SK-N-SH (cell line): Measurements from ENCODE around the gene ZNF121. TPM values are rescaled to one million over a fixed set of nuclear protein-coding genes. Genes with fewer than 3 reads are reported as not detected.
"Not testable (repeated sequence)": the region's sequence is repeated elsewhere in the genome, so short reads cannot be mapped to it uniquely, and the experiment has no call there.

Experiments used
- CTCF ChIA-PET: fragments of 300-600, 350-600 bp; formaldehyde crosslinking; extraction: SDS; loops from one replicate; lab custom pipeline; 2021; lab: Yijun Ruan, JAX
- POLR2A ChIA-PET: fragments of 350-600 bp; sonication (Branson Sonifier 250); formaldehyde crosslinking; extraction: SDS; loops from one replicate; lab custom pipeline; 2020; ENCODE audit warnings: antibody characterized with exemption, inconsistent platforms; lab: Yijun Ruan, JAX
- DNase-seq: peaks from one replicate; pipeline ENCODE4 v3.0.0; 2012
- H2AFZ ChIP-seq: fragments of 200-600 bp; sonication (generic); 2 replicates; pipeline ENCODE4 v1.8.1; 2016; ENCODE audit warnings: antibody characterized with exemption, mild to moderate bottlenecking, low read depth
- H3F3A ChIP-seq: fragments of 200-600 bp; sonication (generic); replicated peaks from 2 replicates; pipeline ENCODE3; 2016; ENCODE audit warnings: antibody characterized with exemption, mild to moderate bottlenecking; ENCODE audit not compliant: insufficient read depth
- H3K27ac ChIP-seq, 2 experiments: fragments of 200-500 bp in 1 of 2; fragments of 200-600 bp in 1 of 2; sonication (Bioruptor generic) in 1 of 2; sonication (generic), shearing (Covaris generic) in 1 of 2; 2 replicates each; pipeline versions ENCODE4 v1.5.1 to v1.6.1; 2014 to 2016; ENCODE audit warnings: low read depth in 2 of 2, inconsistent platforms in 1 of 2, low read length in 1 of 2, mild to moderate bottlenecking in 1 of 2, mixed read lengths in 1 of 2
- H3K27me3 ChIP-seq: fragments of 200-600 bp; sonication (generic), shearing (Covaris generic); 2 replicates; pipeline ENCODE4 v1.6.1; 2016; ENCODE audit warnings: mixed run types; ENCODE audit not compliant: insufficient read depth
- H3K36me3 ChIP-seq, 2 experiments: fragments of 200-500 bp in 1 of 2; fragments of 200-600 bp in 1 of 2; sonication (Bioruptor generic) in 1 of 2; sonication (generic) in 1 of 2; replicated peaks in 1 of 2; 2 replicates each; pipeline versions ENCODE3 to v1.5.1; 2014 to 2016; ENCODE audit warnings: low read length in 1 of 2, mild to moderate bottlenecking in 1 of 2; ENCODE audit not compliant: insufficient read depth in 2 of 2, control insufficient read depth in 1 of 2
- H3K4me1 ChIP-seq, 2 experiments: fragments of 200-500 bp in 1 of 2; fragments of 200-600 bp in 1 of 2; sonication (Bioruptor generic) in 1 of 2; sonication (generic), shearing (Covaris generic) in 1 of 2; 2 replicates each; pipeline versions ENCODE4 v1.5.1 to v1.6.1; 2014 to 2016; ENCODE audit warnings: low read depth in 1 of 2, low read length in 1 of 2, mixed run types in 1 of 2; ENCODE audit not compliant: insufficient read depth in 2 of 2, control insufficient read depth in 1 of 2
- H3K4me2 ChIP-seq: fragments of 200-600 bp; sonication (generic), shearing (Covaris generic); 2 replicates; pipeline ENCODE4 v1.6.1; 2017; ENCODE audit warnings: mixed run types
- H3K4me3 ChIP-seq, 2 experiments: fragments of 200-500 bp in 1 of 2; fragments of 200-600 bp in 1 of 2; sonication (Bioruptor generic) in 1 of 2; sonication (generic), shearing (Covaris generic) in 1 of 2; 2 replicates each; pipeline versions ENCODE4 v1.5.1 to v1.8.1; 2014 to 2016; ENCODE audit warnings: low read depth in 2 of 2, inconsistent platforms in 1 of 2, low read length in 1 of 2, mild to moderate bottlenecking in 1 of 2, mixed read lengths in 1 of 2, moderate library complexity in 1 of 2
- H3K79me2 ChIP-seq: fragments of 200-600 bp; sonication (generic); 2 replicates; pipeline ENCODE4 v1.8.1; 2017; ENCODE audit warnings: mild to moderate bottlenecking; ENCODE audit not compliant: insufficient read depth
- H3K9ac ChIP-seq: fragments of 200-600 bp; sonication (generic); 2 replicates; pipeline ENCODE4 v1.6.1; 2017; ENCODE audit warnings: mixed run types
- H3K9me2 ChIP-seq: fragments of 200-600 bp; sonication (generic); 2 replicates; pipeline ENCODE4 v1.6.1; 2017; ENCODE audit warnings: mixed run types
- H3K9me3 ChIP-seq: fragments of 200-600 bp; sonication (generic); 2 replicates; pipeline ENCODE4 v1.6.1; 2017; ENCODE audit warnings: mixed run types, mild to moderate bottlenecking, moderate library complexity
- H4K20me1 ChIP-seq: fragments of 200-600 bp; sonication (generic); 2 replicates; pipeline ENCODE4 v1.6.1; 2017; ENCODE audit warnings: mild to moderate bottlenecking, mixed run types; ENCODE audit not compliant: insufficient read depth
- ELF1 ChIP-seq: IDR thresholded peaks from 2 replicates; pipeline ENCODE4 v1.4.0; 2012
- MXI1 ChIP-seq: IDR thresholded peaks from 2 replicates; pipeline ENCODE4 v1.6.1; 2012; ENCODE audit warnings: mild to moderate bottlenecking, low read depth, low read length, improper control_type of control experiment
- POLR2AphosphoS5 ChIP-seq: IDR thresholded peaks from 2 replicates; pipeline ENCODE4 v1.6.1; 2012; ENCODE audit warnings: low read depth, low read length
- RFX5 ChIP-seq: IDR thresholded peaks from 2 replicates; pipeline ENCODE4 v1.6.1; 2012; ENCODE audit warnings: mild to moderate bottlenecking, improper control_type of control experiment, low read length
- RXRA ChIP-seq: IDR thresholded peaks from 2 replicates; pipeline ENCODE4 v1.4.0; 2012; ENCODE audit warnings: low read depth, mild to moderate bottlenecking, borderline replicate concordance
- TAF1 ChIP-seq: IDR thresholded peaks from 2 replicates; pipeline ENCODE4 v1.6.1; 2012; ENCODE audit warnings: low read depth, mild to moderate bottlenecking, low read length, moderate library complexity, borderline replicate concordance
- YY1 ChIP-seq: IDR thresholded peaks from 2 replicates; pipeline ENCODE4 v1.4.0; 2012; ENCODE audit warnings: low read depth, mild to moderate bottlenecking
- WGBS: methylation state at CpG from one replicate; pipeline ENCODE4 v1.1.6; 2017; ENCODE audit warnings: low lambda C conversion rate; 5-methylcytosine and 5-hydroxymethylcytosine counted together
- polyA plus RNA-seq, 3 experiments: library from polyadenylated mRNA; depleted of rRNA; stranded (reverse); fragments of >200 nt; gene quantifications; 2 replicates each; pipeline ENCODE4 v1.2.3, GENCODE V29; 2012
- TF ChIP-seq, protein P1 (sequence below): IDR thresholded peaks from 2 replicates; pipeline ENCODE4 v1.4.0; 2012; ENCODE audit warnings: low read depth, borderline replicate concordance
- TF ChIP-seq, protein P2 (sequence below): fragments of 200-600 bp; sonication (generic); IDR thresholded peaks from 2 replicates; pipeline ENCODE4 v1.6.1; 2017; ENCODE audit warnings: antibody characterized with exemption, mild to moderate bottlenecking, moderate library complexity

ZNF121 gene
- polyA plus RNA-seq, 1 of the 3 experiments (the other 2 are of a cell fraction): 1.8 TPM

DNA sequence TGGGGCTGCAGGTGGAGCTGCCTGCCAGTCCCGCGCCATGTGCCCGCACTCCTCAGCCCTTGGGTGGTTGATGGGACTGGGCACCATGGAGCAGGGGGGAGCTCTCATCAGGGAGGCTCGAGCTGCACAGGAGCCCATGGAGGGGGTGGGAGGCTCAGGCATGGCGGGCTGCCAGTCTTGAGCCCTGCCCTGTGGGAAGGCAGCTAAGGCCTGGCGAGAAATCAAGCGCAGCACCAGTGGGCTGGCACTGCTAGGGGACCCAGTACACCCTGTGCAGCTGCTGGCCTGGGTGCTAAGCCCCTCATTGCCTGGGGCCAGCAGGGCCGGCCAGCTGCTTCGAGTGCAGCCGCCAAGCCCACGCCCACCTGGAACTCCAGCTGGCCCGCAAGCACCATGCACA is 43.0 kb downstream of the ZNF121 start:
- POLR2A ChIA-PET, H3K4me2 ChIP-seq, H2AFZ ChIP-seq, H3K9me3 ChIP-seq, H3F3A ChIP-seq, H3K4me3 ChIP-seq, H3K27me3 ChIP-seq, CTCF ChIA-PET, H3K36me3 ChIP-seq, H3K9ac ChIP-seq, H4K20me1 ChIP-seq, H3K9me2 ChIP-seq, DNase-seq, H3K4me1 ChIP-seq, H3K27ac ChIP-seq: not testable (repeated sequence)
- H3K79me2 ChIP-seq: peaks cover 21% of the 10 kb centered on the region
- WGBS: 20% methylated on average over 1 of the region's 12 CpGs

DNA sequence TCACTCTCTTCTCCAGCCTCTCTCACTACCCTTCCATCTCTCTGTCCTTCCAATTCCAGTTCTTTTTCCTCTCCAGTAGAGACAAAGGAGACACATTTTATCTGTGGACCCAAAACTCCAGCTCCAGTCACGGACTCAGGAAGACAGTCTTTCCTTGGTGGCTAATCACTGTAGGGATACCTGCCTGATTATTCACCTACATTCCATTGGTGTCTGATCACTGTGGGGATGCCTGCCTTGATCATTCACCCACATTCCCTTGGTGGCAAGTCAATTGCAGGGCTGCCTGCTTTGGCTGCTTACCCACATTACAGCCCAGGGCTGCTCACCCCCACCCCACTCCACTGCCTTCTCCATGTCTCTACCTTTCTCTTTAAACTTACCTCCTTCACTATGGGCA is 44.4 kb downstream of the ZNF121 start:
- Histone ChIP-seq H3K79me2 (peaks cover 25% of the 10 kb centered on the region), H3K36me3 (peaks cover 11 to 18% of the 10 kb centered on the region in 2 experiments)
- CTCF ChIA-PET, H3K9me3 ChIP-seq, H3K27ac ChIP-seq, H3K9me2 ChIP-seq, H4K20me1 ChIP-seq, H3K9ac ChIP-seq, H3K4me2 ChIP-seq, H3F3A ChIP-seq, POLR2A ChIA-PET, H3K4me1 ChIP-seq, H3K4me3 ChIP-seq, DNase-seq, H2AFZ ChIP-seq, H3K27me3 ChIP-seq: not testable (repeated sequence)
- WGBS: 60% methylated on average over 1 of the region's 1 CpG

DNA sequence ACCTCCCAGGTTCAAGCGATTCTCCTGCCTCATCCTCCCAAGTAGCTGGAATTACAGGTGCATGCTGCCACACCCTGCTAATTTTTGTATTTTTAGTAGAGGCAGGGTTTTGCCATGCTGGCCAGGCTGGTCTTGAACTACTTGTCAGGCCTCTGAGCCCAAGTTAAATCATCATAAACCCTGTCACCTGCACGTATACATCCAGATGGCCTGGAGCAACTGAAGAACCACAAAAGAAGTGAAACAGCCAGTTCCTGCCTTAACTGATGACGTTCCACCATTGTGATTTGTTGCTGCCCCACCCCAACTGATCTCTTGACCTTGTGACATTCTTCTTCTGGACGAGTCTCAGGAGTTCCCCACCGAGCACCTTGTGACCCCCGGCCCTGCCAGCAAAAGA is 45.1 kb downstream of the ZNF121 start:
- peak overlapping the region in 1 of 2 experiments; percentile 83; a peak in 1 of 4 replicates for H3K27ac ChIP-seq
- H3K9me3 ChIP-seq, H3K9ac ChIP-seq, H3K9me2 ChIP-seq, H3K27me3 ChIP-seq, H4K20me1 ChIP-seq, POLR2A ChIA-PET, H3F3A ChIP-seq, CTCF ChIA-PET, DNase-seq, H3K4me1 ChIP-seq: not testable (repeated sequence)
- peaks cover 11 to 25% of the 10 kb centered on the region in 2 experiments for H3K36me3 ChIP-seq
- peak overlapping the region; percentile 73; the same call in 1 of the 2 replicates for H3K4me2 ChIP-seq
- H3K4me3 ChIP-seq: peak overlapping the region in 1 of 2 experiments; percentile 86; a peak in 2 of 4 replicates
- peak overlapping the region; percentile 97 for H2AFZ ChIP-seq
- peaks cover 25% of the 10 kb centered on the region for H3K79me2 ChIP-seq
- 68% methylated on average over 6 of the region's 6 CpGs for WGBS

DNA sequence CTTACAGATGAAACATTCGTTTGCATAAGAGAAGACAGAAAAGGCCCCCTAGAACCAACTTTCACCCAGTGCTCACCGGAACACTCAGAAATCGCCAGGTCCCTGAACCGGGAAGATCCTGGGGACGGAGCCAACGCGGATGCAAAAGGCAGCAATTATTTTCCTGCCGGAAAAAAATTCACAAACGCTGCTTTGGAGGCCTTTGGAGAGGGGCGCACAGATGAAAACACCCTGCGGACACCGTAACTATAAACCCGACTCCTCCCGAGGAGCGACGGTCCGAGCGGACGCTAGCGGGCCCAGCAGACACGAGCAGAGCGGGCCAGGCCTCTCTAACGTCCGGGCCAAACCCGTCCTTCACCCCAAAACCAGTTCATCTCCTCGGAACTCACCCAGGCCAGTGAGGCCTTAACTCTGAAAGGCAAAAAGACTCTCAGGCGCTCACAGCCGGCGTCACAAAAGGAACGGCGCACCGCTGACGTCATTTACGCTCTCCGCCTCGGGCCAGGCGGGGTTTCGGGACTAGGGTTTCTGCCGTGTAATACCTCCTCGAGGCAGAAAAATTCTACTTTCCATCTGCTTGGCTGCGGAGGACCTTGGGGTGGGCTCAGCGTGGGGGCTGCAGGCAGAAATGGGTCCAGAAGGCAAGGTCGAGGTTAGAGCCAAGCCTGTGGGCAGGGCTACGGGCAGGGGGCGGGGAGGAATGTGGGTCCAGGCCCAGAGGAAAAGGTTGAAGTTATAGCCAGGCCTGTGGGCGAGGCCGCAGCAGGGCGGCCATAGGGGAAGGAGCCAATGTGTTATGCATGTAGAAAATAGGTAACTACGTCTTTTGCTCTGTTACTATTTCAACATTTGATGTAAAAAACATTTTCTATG is 45.9 kb downstream of the ZNF121 start, which contains the start of gene ZNF426:
TSS of gene ZNF426 (minus strand) at position 463 of the 876 bp plus-strand sequence. CDS start 2,413 bp downstream, outside the sequence.
- H3K4me3 ChIP-seq: peak within 1 kb of the TSS; percentile 81 to 86
- H3K4me2 ChIP-seq: peak within 1 kb of the TSS; percentile 73
- no peaks in the 10 kb centered on the region for H3K4me1 ChIP-seq
- WGBS: 8% methylated on average over 29 of the region's 49 CpGs
- H3K27ac ChIP-seq: peak within 1 kb of the TSS; percentile 83 to 91
- H3K79me2 ChIP-seq: peaks cover 25% of the 10 kb centered on the region
- ChIA-PET POLR2A (no interaction called here), CTCF (interaction anchor here (0.5 to 1.1 kb wide), 2 partner anchors 68 to 333 kb away, joined by 3 read pairs; no protein-coding TSS in a partner anchor)
- peak within 1 kb of the TSS; percentile 93 for H3K9ac ChIP-seq
- peaks cover 17 to 33% of the 10 kb centered on the region in 2 experiments for H3K36me3 ChIP-seq
- H3F3A ChIP-seq: no peaks in the 10 kb centered on the region
- no peaks in the 10 kb centered on the region for H3K9me3 ChIP-seq
- H2AFZ ChIP-seq: peak within 1 kb of the TSS; percentile 97
- H3K9me2 ChIP-seq: no peaks in the 10 kb centered on the region
- no peaks in the 10 kb centered on the region for H4K20me1 ChIP-seq
- DNase-seq: peak; percentile 88
- H3K27me3 ChIP-seq: no peaks in the 10 kb centered on the region
- TF ChIP-seq TAF1 (peak; percentile 62; the same call in 1 of the 2 replicates), ELF1 (0 out of 2 replicates have a peak, but pooled peaks have one; percentile 23), MXI1 (peak; percentile 65), RFX5 (0 out of 2 replicates have a peak, but pooled peaks have one; percentile 22), YY1 (peak; percentile 43; the same call in 1 of the 2 replicates), RXRA (no peak), POLR2AphosphoS5 (peak; percentile 79)
- TF ChIP-seq, protein P1, sequence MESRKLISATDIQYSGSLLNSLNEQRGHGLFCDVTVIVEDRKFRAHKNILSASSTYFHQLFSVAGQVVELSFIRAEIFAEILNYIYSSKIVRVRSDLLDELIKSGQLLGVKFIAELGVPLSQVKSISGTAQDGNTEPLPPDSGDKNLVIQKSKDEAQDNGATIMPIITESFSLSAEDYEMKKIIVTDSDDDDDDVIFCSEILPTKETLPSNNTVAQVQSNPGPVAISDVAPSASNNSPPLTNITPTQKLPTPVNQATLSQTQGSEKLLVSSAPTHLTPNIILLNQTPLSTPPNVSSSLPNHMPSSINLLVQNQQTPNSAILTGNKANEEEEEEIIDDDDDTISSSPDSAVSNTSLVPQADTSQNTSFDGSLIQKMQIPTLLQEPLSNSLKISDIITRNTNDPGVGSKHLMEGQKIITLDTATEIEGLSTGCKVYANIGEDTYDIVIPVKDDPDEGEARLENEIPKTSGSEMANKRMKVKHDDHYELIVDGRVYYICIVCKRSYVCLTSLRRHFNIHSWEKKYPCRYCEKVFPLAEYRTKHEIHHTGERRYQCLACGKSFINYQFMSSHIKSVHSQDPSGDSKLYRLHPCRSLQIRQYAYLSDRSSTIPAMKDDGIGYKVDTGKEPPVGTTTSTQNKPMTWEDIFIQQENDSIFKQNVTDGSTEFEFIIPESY: no peak
- TF ChIP-seq, protein P2, sequence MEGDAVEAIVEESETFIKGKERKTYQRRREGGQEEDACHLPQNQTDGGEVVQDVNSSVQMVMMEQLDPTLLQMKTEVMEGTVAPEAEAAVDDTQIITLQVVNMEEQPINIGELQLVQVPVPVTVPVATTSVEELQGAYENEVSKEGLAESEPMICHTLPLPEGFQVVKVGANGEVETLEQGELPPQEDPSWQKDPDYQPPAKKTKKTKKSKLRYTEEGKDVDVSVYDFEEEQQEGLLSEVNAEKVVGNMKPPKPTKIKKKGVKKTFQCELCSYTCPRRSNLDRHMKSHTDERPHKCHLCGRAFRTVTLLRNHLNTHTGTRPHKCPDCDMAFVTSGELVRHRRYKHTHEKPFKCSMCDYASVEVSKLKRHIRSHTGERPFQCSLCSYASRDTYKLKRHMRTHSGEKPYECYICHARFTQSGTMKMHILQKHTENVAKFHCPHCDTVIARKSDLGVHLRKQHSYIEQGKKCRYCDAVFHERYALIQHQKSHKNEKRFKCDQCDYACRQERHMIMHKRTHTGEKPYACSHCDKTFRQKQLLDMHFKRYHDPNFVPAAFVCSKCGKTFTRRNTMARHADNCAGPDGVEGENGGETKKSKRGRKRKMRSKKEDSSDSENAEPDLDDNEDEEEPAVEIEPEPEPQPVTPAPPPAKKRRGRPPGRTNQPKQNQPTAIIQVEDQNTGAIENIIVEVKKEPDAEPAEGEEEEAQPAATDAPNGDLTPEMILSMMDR: no peak
